GM12801 (cell line): ENCODE measurements around the gene IMMP2L.

Experiments
- TF ChIP-seq, protein P1 (sequence below): IDR thresholded peaks from one replicate; pipeline ENCODE4 v1.5.1; 2011; ENCODE audit warnings: control low read depth; ENCODE audit not compliant: insufficient read length; ENCODE audit errors: extremely low read depth

Gene IMMP2L

DNA sequence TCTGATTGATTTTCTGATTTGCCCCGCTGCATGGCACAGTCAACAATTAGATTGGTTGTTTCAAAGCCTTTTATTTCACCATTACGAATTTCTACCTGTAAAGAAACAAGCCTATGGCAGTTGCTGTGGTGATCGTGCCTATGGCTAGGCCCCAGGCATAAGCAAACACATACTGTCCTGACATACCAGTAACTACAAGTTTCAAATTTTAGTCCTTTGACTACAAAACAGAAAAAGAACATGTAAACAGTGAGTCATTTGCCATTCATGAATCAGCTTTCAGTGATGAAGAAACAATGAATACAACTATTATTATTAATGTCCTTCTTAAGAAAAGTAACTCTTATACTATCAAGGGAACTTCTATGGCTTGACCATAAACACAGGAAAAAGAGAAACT lies 639.4 kb downstream of the IMMP2L start:
- TF ChIP-seq, protein P1, sequence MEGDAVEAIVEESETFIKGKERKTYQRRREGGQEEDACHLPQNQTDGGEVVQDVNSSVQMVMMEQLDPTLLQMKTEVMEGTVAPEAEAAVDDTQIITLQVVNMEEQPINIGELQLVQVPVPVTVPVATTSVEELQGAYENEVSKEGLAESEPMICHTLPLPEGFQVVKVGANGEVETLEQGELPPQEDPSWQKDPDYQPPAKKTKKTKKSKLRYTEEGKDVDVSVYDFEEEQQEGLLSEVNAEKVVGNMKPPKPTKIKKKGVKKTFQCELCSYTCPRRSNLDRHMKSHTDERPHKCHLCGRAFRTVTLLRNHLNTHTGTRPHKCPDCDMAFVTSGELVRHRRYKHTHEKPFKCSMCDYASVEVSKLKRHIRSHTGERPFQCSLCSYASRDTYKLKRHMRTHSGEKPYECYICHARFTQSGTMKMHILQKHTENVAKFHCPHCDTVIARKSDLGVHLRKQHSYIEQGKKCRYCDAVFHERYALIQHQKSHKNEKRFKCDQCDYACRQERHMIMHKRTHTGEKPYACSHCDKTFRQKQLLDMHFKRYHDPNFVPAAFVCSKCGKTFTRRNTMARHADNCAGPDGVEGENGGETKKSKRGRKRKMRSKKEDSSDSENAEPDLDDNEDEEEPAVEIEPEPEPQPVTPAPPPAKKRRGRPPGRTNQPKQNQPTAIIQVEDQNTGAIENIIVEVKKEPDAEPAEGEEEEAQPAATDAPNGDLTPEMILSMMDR = no peak

DNA sequence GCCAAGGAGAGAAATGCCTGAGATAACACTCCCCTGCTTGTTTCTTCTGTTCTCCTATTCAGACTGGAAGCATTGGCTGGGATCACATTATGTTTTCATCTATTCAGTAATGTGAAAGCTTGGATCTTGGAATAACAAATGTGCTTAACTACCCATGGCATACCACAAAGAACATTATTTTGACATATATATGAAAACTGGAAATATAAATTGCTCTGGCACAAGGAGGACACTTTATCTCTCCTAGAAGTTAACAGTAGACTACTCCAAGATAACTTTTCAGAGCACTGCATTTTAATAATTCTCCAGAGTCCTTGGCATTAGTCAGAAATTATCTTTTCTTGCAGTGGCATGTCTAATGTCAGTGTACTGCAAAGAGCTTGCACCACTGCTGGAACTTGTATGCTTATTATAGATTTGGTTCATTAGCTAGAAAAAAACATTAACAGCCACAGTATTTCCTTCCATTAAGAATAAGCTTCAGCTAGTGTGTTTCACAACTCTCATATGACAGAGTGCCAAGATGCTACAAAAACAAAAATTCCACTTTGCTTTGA lies 640.6 kb downstream of the IMMP2L start:
- TF ChIP-seq, protein P1 = no peak

GRCh38 chr7:110918949-110919548 lies 643.2 kb downstream of the IMMP2L start:
- TF ChIP-seq, protein P1 = no peak

DNA sequence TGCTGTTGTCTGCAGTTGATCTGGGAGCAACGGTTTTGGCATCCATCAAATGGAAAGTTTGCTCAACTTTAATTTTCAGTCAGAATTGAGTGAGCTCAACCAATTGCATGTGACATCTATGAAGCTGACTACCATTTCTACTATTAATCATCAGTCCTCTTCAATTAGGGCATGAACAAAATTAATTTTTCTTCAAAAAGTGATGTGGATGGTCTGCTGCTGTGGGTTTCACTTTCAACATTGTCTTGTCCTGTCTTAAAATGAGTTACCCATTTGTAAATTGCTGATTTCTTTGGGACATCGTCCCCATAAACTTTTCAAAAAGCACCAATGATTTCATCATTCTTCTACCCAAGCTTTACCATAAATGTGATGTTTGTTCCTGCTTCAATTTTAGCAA lies 648.0 kb downstream of the IMMP2L start:
- TF ChIP-seq, protein P1 = no peak

DNA sequence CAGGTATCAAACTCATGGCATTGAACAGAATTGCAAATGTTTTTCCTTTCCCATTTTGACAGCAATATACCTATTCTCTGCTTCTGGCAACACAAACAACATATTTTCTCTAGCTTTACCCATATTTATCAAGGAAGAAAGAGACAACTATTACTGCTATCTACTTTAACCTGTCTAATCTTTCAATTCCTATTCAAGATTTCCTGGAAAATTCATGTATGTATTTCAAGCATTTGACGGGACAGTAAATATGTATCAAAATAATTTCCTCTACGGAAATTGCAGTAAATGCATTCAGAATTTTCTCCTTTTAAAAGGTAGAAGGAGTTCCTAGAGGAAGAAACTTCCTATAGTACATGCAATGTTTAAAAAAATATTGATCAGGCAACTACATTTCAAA lies 650.7 kb downstream of the IMMP2L start:
- TF ChIP-seq, protein P1 = no peak

- TF ChIP-seq, protein P1 = no peak
Observed at GRCh38 chr7:110909117-110909516, 653.2 kb downstream of the IMMP2L start.

- TF ChIP-seq, protein P1 = no peak
Observed at GRCh38 chr7:110905773-110906566, 656.3 kb downstream of the IMMP2L start.
